Measurements from ENCODE around the gene CACNA1G. TPM values are rescaled to one million over a fixed set of nuclear protein-coding genes. Genes with fewer than 3 reads are reported as not detected.

Gene CACNA1G
- 0.08 TPM in 1 of 2 replicates, not detected in the other for total RNA-seq

GRCh38 chr17:50560185-50560824 lies at the start of gene CACNA1G:
CACNA1G (plus strand) TSS chr17:50560715; CDS start chr17:50561460, 745 bp downstream.

GRCh38 chr17:50532452-50533024 lies 28.0 kb upstream of the CACNA1G start, which contains the start of gene EPN3:
EPN3 (plus strand) TSS chr17:50532735; CDS start chr17:50536557, 3,822 bp downstream.

GRCh38 chr17:50547035-50547735 lies 13.3 kb upstream of the CACNA1G start, which contains the start of gene SPATA20:
SPATA20 (plus strand) TSS chr17:50547174; CDS start chr17:50547209, 35 bp downstream.

GRCh38 chr17:50634224-50634914 lies 73.9 kb downstream of the CACNA1G start, which contains the start of gene ABCC3:
ABCC3 (plus strand) TSS chr17:50634881; CDS start chr17:50634937, 56 bp downstream.

Other genes with a start within 250 kb of the CACNA1G start
- gene XYLT2, start 214.6 kb upstream of the CACNA1G start, total RNA-seq = 56.8 and 74.5 TPM in 2 replicates
- gene MRPL27, start 187.5 kb upstream of the CACNA1G start, total RNA-seq = 88.6 and 127 TPM in 2 replicates
- 2.1 and 8.1 TPM in 2 replicates for gene EME1, start 187.5 kb upstream of the CACNA1G start, total RNA-seq
- gene LRRC59, start 163.2 kb upstream of the CACNA1G start, total RNA-seq = 136 and 238 TPM in 2 replicates
- 19.7 and 28.0 TPM in 2 replicates for gene ACSF2, start 134.5 kb upstream of the CACNA1G start, total RNA-seq
- gene CHAD, start 91.8 kb upstream of the CACNA1G start, total RNA-seq = not detected in 2 replicates
- gene RSAD1, start 81.9 kb upstream of the CACNA1G start, total RNA-seq = 19.5 and 24.9 TPM in 2 replicates
- gene MYCBPAP, start 52.3 kb upstream of the CACNA1G start, total RNA-seq = 0.62 and 1.6 TPM in 2 replicates
- gene EPN3, start 28.0 kb upstream of the CACNA1G start, total RNA-seq = 83.9 and 90.6 TPM in 2 replicates
- 30.3 and 57.0 TPM in 2 replicates for gene SPATA20, start 13.5 kb upstream of the CACNA1G start, total RNA-seq
- gene ABCC3, start 74.2 kb downstream of the CACNA1G start, total RNA-seq = 13.7 and 14.9 TPM in 2 replicates
- 20.9 and 21.4 TPM in 2 replicates for gene ANKRD40, start 147.2 kb downstream of the CACNA1G start, total RNA-seq
- 18.0 and 26.0 TPM in 2 replicates for gene LUC7L3, start 158.9 kb downstream of the CACNA1G start, total RNA-seq
- not detected in 2 replicates for gene ANKRD40CL, start 206.8 kb downstream of the CACNA1G start, total RNA-seq

Data from hair follicular keratinocyte (primary cell).